Stimulated activated CD8-positive, alpha-beta memory T cell treated with anti-CD3 and anti-CD28 coated beads, Interleukin-4, amount 100 ng/mL, for 48 hours (primary cell): Measurements from ENCODE around the gene RNF220.
"Not testable (repeated sequence)": the region's sequence is repeated elsewhere in the genome, so short reads cannot be mapped to it uniquely, and the experiment has no call there.

Source experiments
- DNase-seq: peaks from one replicate; pipeline ENCODE4 v3.0.0-alpha.2; 2020

RNF220 gene

DNA sequence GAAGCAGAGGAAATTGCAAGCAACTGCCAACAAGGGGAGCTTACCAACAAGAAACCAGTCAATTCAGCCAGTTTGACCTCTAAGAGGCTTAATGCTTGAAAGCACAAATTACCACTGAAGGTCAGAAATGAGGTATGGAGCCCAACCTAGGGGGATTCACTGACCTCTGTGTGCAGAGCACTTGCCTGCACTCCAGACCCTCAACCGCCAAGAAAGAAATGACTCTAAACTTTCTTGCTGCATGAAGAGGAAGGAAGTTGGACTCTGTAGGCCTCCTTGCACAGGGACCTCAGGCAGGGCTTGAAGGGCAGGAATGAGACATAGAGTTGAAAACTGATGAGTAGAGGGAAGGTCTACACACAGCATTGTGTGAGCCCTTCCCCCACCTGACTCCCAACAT, 279.5 kb downstream of the RNF220 start:
- no peak for DNase-seq

DNA sequence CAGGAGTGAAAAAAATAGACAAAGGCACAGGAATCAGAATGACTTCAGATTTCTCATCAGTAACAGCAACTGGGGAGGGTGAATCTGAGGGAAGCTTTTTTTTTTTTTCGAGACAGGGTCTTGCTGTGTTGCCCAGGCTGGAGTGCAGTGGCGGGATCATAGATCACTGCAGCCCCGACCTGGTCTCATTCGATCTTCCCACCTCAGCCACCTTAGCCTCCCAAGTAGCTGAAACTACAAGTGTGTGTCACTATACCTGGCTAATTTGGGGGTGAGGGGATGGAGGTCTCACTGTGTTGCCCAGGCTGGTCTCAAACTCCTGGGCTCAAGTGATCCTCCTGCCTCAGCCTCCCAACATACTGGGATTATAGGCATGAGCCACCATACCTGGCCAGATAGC, 280.2 kb downstream of the RNF220 start:
- DNase-seq, result no peak

DNA sequence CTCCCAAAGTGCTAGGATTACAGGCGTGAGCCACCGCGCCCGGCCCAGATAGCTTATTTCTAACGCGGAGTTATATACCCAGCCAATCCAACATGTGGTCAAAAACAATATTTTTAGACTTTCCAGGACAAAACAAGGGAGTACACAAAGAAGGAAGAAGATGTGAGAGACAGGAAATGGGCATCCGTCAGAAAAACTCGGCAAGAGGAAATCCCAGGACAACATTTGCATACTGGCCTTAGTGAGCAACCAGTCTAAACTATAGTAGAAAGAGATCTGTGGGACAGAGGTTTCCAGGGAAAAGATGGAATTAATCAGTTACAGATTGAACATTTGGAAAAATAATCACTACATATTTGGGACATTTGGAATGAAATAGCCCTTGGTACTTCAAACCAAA, 280.8 kb downstream of the RNF220 start:
- no peak for DNase-seq

DNA sequence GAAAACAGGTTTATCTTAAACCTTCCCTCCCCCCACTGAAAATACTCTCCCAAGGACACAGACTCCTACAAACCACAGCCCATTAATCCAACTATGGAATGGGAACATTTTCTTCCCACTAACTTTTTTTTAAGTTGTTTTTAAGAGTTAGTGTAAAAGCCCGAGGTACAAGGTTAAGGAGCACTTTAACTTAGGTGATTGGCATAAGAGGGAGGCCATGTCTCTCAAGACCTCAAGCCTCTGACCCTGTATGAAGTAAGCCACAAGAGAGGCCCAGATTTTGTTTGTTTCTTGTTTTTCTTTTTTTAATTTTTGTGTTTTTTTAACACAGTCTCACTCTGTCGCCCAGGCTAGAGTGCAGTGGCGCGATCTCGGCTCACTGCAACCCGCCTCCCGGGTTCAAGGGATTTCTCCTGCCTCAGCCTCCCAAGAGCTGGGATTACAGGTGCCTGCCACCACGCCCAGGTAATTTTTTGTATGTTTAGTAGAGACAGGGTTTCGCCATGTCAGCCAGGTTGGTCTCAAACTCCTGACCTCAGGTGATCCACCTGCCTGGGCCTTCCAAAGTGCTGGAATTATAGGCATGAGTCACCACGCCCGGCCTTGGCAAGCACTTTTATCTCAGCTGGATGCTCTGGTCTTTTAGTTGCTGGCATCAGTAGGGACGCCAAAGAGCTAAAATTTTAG, 283.8 kb downstream of the RNF220 start:
- DNase-seq, result no peak

DNA sequence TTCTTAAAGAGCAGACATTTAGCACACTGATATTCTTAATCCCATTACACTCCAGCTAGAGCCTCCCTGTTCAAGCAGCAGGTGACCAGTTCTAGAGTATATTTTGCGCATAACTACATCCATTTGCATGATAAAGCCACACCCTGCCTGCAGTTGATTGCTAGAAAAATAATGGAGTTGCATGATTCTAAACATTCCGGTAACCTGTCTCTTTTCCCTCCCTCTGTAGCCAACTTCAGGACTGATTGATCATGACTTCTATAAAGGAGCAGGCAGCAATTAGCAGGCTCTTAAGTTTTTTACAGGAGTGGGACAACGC, 284.4 kb downstream of the RNF220 start:
- no peak for DNase-seq

DNA sequence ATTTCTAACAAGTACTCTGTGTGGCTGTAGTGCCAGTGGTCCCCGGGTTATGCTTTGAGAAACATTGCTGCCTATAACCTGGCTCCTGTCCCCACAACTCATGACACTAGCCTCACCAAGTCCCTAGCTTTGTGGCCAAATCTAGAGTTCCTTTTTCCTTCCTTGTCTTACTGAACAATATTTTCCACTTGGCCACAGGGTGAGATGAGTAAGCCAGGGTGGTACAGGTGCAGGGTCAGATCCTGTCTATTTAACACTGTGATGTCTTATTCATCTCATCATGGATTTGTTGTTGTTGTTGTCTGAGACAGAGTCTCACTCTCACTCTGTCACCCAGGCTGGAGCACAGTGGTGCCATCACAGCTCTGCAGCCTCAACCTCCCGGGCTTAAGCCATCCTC, 288.1 kb downstream of the RNF220 start:
- no peak for DNase-seq

DNA sequence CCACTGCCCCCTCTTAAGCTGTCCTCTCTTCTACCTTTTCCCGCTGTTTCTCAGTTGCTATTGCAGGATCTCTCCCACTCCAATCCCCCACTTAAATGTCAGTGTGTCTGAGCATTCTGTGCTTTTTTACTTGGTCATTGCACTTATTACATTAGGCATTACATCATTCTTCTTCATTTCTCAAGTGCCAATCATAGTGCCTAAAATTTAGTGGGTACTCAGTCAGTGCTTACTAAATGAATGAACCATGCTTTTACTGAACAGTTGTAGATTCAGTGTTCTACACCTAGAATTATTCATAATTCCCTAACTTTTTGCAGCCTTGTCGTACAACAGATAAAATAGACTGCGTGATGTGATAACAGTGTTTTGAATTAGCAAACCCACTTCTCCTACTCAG, 288.8 kb downstream of the RNF220 start:
- DNase-seq, result no peak

DNA sequence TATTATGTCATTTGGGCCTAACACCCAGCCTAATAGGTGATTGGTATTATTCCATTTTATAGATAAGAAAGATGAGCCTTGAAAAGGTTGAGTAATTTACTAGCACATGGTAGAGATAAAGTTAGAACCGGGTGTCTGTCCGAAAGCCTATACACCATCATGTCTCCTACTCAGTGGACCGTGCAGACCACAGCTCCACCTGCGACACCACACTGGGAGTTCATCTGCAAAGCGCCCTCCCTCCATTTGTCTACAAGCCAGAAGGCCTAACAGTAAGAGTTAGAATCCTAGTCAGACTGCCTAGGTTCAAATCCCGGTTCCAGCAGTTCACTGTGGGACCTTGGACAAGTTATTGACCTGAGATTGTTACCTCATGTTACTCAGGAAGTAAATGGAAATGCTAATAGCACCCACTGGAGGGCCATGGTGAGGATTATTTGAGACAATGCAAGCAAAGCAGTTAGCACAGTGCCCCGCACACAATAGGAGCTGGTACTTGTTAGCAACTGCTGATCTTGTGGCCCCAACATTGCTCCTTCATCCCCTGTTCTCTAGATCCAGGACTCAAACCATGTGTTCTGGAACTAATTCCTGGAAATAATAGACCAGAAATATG, 289.9 kb downstream of the RNF220 start:
- no peak for DNase-seq

DNA sequence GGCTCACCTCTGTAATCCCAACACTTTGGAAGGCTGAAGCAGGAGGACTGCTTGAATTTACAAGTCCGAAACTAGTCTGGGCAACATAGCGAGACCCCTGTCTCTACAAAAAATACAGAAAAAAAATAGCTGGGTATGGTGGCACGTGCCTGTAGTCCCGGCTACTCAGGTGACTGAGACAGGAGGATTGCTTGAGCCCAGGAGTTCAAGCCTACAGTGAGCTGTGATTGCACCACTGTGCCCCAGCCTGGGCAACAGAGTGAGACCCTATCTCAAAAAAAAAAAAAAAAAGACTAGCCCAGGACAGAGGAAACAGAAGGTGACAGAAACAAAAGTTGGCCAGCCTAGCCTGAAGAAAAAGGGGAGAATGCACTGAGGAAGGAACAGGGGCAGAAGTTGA, 290.6 kb downstream of the RNF220 start:
- DNase-seq, result no peak

DNA sequence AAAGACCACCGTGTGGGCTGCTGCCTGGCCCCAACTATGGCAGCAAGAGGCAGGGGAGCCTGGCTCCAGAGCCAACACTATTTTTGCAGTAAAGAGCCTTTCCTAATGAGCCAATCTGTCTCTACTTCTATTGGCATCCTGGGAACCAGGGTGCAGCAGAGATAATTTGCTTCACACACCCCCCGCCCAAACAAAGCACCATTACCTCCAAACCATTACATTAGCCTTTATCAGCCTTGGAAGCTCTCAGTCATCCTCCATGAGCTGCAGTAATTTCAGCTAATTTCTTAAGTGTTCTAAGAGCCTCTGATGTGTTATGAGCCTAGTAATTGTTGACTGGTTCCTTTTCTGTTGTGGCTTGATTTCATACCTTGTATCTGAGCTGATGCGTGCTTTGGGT, 291.0 kb downstream of the RNF220 start:
- DNase-seq, result no peak

DNA sequence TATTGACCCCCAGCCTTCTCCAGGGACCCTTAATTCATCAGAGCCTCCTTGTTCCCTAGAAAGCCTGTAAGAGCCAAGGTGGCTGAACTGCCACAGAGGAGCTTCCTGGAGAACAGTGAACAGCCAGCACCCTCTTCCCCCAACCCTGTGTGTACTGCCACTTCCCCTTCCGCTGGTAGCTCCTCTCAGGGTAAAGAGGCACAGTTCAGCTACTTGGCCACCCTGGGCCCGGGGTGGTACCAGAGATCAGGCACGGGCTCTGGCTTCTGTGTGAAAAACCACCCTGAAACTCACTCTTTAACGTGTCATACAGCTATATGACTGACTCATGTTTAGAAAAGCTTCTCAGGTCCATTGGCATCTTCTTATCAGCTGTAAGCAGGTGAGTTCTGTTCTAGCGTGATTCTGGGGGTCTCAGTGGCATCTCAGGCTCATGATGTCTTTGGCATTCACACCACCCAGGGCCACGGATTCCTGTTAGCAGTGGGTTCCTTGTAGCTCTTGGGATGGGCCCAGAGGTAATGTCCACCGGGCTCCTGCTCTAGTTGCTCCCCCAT, 291.8 kb downstream of the RNF220 start:
- DNase-seq, result peak; percentile 51

DNA sequence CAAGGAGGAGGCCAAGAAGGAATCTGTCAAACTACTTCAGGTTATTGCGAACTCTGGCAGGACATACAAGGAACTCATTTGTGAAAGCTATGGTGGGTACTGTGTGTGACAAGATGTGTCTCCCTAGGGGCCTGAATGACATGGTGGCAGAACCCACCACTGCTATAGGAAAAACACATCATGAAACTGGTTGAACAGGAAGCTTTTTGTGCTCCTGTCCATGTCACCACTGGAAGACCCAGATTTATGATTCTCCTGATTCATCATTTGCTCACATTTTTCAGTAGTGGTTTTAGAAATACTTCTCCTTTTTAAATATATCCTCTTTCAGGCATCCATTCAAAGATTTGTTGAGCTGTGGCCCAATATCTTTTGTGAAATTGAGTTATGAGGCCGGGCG, 293.1 kb downstream of the RNF220 start:
- DNase-seq, result no peak

DNA sequence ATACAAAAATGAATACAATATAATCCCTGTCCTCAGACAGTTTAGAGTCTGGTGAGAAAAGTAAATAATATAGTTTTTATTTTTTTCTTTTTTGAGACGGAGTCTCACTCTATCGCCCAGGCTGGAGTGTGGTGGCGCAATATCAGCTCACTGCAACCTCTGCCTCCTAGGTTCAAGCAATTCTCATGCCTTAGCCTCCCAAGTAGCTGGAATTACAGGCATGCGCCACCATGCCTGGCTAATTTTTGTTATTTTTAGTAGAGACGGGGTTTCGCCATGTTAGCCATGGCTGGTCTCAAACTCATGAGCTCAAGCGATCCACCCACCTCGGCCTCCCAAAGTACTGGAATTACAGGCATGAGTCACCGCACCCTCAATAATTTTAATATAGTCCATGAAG, 294.3 kb downstream of the RNF220 start:
- DNase-seq, result not testable (repeated sequence)

DNA sequence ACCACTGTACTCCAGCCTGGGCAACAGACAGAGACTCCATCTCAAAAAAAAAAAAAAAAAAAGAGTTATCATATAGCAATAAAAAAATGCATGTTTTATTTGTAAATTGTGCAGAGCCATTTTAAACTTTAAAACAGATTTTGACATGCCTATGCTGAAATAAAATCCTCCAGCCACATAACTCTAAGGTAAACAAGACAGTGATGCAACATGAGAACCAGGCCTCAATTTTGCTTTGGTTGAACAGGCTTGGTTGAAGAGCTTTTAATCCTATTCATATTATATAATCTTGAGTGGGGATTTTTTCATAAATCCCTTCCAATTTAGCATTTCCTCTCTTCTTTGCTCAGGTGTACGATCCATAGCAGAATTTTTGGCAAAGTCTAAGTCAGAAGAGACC, 295.5 kb downstream of the RNF220 start:
- no peak for DNase-seq

DNA sequence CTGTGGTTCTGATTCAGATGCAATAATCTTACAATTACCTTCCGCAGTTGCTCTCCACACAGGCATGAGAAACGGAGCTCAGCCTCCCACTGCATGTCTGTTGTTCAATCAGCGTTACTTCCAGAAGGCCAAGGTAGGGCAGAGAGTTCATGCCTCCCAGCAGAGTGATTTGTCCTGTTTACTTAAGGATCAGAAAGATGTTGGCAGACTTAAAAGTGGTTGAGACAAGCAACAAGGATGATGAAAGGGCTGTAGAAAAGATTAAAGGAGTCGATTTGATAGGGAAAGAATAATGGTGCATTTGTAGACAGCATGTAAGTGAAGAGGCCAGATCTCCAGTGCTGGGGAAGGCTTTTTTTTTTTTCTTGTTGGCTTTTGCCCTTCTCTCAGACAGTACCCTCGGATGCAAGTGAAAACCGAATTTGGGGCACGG, 296.1 kb downstream of the RNF220 start:
- no peak for DNase-seq
